Small intestine (tissue), 7 donors: ENCODE measurements around the gene SLC5A12. TPM values are rescaled to one million over a fixed set of nuclear protein-coding genes. Genes with fewer than 3 reads are reported as not detected.

ENCODE experiments used
- DNase-seq, 2 donors: peaks; one replicate each; pipeline versions ENCODE4 v3.0.0 to v3.0.0-alpha.2; 2013
- FAIRE-seq: peaks from 2 replicates; lab custom pipeline; 2012; peaks lifted over from hg19 to GRCh38; lab: Jason Lieb, UNC
- H3K27ac ChIP-seq, 3 donors: one replicate each; pipeline ENCODE4 v1.5.1; 2013; ENCODE audit warnings: low read length in 2 of 3, mild to moderate bottlenecking in 2 of 3, control low read depth in 1 of 3, inconsistent platforms in 1 of 3, low read depth in 1 of 3, moderate library complexity in 1 of 3
- H3K27me3 ChIP-seq, 3 donors: one replicate each; pipeline ENCODE4 v1.6.1; 2013; ENCODE audit warnings: low read length in 3 of 3, inconsistent platforms in 1 of 3; ENCODE audit not compliant: control insufficient read depth in 3 of 3, insufficient read depth in 3 of 3
- H3K36me3 ChIP-seq, 3 donors: one replicate each; pipeline ENCODE4 v1.6.1; 2013; ENCODE audit warnings: low read length in 3 of 3, inconsistent platforms in 1 of 3, low read depth in 1 of 3, mild to moderate bottlenecking in 1 of 3, moderate library complexity in 1 of 3; ENCODE audit not compliant: control insufficient read depth in 3 of 3, insufficient read depth in 2 of 3
- H3K4me1 ChIP-seq, 3 donors: one replicate each; pipeline ENCODE4 v1.6.1; 2013; ENCODE audit warnings: low read length in 2 of 3, inconsistent platforms in 1 of 3, low read depth in 1 of 3, mild to moderate bottlenecking in 1 of 3, moderate library complexity in 1 of 3; ENCODE audit not compliant: control insufficient read depth in 3 of 3, insufficient read depth in 2 of 3
- H3K4me3 ChIP-seq, 3 donors: one replicate each; pipeline ENCODE4 v1.5.1; 2013; ENCODE audit warnings: low read length in 3 of 3, control low read depth in 1 of 3, inconsistent platforms in 1 of 3, low read depth in 1 of 3, mild to moderate bottlenecking in 1 of 3, moderate library complexity in 1 of 3
- H3K9me3 ChIP-seq, 2 donors: one replicate each; pipeline ENCODE4 v1.6.1; 2013; ENCODE audit warnings: low read depth in 1 of 2, low read length in 1 of 2; ENCODE audit not compliant: control insufficient read depth in 2 of 2, insufficient read depth in 1 of 2
- WGBS, 3 donors: extraction: QIAGEN DNeasy Blood & Tissue Kit; methylation state at CpG; one replicate each; pipeline ENCODE4 v1.1.7; 2013; 5-methylcytosine and 5-hydroxymethylcytosine counted together
- polyA plus RNA-seq, 4 donors: library from polyadenylated mRNA; stranded (reverse) in 3 of 4; unstranded in 1 of 4; fragments of 200-250 nt in 3 of 4; fragments of 120-200 nt in 1 of 4; gene quantifications; one replicate each; pipeline versions ENCODE4 v1.2.1 to v1.2.3, GENCODE V29; 2013
- donor health status: healthy with polysubstance abuse.
- donor health status: control.
- donor health status: control.
- donor health status: Bipolar disorder and iron deficiency.
- donor health status: healthy.

Gene SLC5A12
- polyA plus RNA-seq, 4 donors = 3.1 to 232 (median 29.8) TPM

GRCh38 chr11:26623076-26623659 is 98.7 kb downstream of the SLC5A12 start:
- Histone ChIP-seq H3K27ac (no peak overlapping the region), H3K27me3 (no peaks in the 10 kb centered on the region), H3K4me1 (no peaks in the 10 kb centered on the region), H3K4me3 (no peak overlapping the region), H3K36me3 (no peaks in the 10 kb centered on the region), H3K9me3 (no peaks in the 10 kb centered on the region)
- WGBS, 3 donors = 52 to 75% (median 72%) methylated on average over 2 of the region's 2 CpGs
- no peak for DNase-seq
- no peak for FAIRE-seq

GRCh38 chr11:26622181-26622580 is 99.7 kb downstream of the SLC5A12 start:
- no peak overlapping the region for H3K4me3 ChIP-seq
- H3K27ac ChIP-seq = no peak overlapping the region
- 73 to 87% (median 81%) methylated on average over 2 of the region's 2 CpGs for WGBS, 3 donors
- no peaks in the 10 kb centered on the region for H3K27me3 ChIP-seq
- no peaks in the 10 kb centered on the region for H3K4me1 ChIP-seq
- no peaks in the 10 kb centered on the region for H3K9me3 ChIP-seq
- no peak for FAIRE-seq
- DNase-seq = no peak
- no peaks in the 10 kb centered on the region for H3K36me3 ChIP-seq

- no peaks in the 10 kb centered on the region for H3K36me3 ChIP-seq
- DNase-seq (no peak), FAIRE-seq (no peak)
- no peaks in the 10 kb centered on the region for H3K27me3 ChIP-seq
- H3K9me3 ChIP-seq = no peaks in the 10 kb centered on the region
- no peaks in the 10 kb centered on the region for H3K4me1 ChIP-seq
- H3K27ac ChIP-seq = no peak overlapping the region
- H3K4me3 ChIP-seq = no peak overlapping the region
These were observed 100.7 kb downstream of the SLC5A12 start for GRCh38 chr11:26621132-26621531.

- H3K27me3 ChIP-seq = no peaks in the 10 kb centered on the region
- no peaks in the 10 kb centered on the region for H3K4me1 ChIP-seq
- no peak overlapping the region for H3K4me3 ChIP-seq
- no peak for FAIRE-seq
- no peak for DNase-seq
- no peaks in the 10 kb centered on the region for H3K9me3 ChIP-seq
- no peaks in the 10 kb centered on the region for H3K36me3 ChIP-seq
- 90 to 95% (median 94%) methylated on average over 1 of the region's 1 CpG for WGBS, 3 donors
- H3K27ac ChIP-seq = no peak overlapping the region
These were observed 101.4 kb downstream of the SLC5A12 start for GRCh38 chr11:26620282-26621045.

GRCh38 chr11:26618441-26618840 is 103.4 kb downstream of the SLC5A12 start:
- Histone ChIP-seq H3K27ac (no peak overlapping the region), H3K4me3 (no peak overlapping the region), H3K4me1 (no peaks in the 10 kb centered on the region), H3K9me3 (peaks cover 0 to 8% of the 10 kb centered on the region in 2 donors), H3K36me3 (no peaks in the 10 kb centered on the region), H3K27me3 (no peaks in the 10 kb centered on the region)
- 23 to 40% (median 35%) methylated on average over 1 of the region's 1 CpG for WGBS, 3 donors
- FAIRE-seq (no peak), DNase-seq (no peak)

Other genes starting within 250 kb of the SLC5A12 start
- under 1 TPM in 1 of 4 donors, not detected in 3; 0.01 TPM for gene MUC15, start 149.8 kb downstream of the SLC5A12 start, polyA plus RNA-seq